Posterior cingulate gyrus (tissue), 11 donors: ENCODE measurements around the gene RAB1B.

ENCODE experiments used
- DNase-seq, 10 donors: peaks; one replicate each; pipeline versions ENCODE4 v3.0.0 to v3.0.0-alpha.2; 2020 to 2021; ENCODE audit warnings: mixed read lengths in 3 of 10
- intact Hi-C: fragments of 100-400 bp; cut with DNase I; formaldehyde crosslinking; loops from one replicate; pipeline ENCODE4 v1.15.1; 2023

RAB1B gene

GRCh38 chr11:66281776-66282467, 13.5 kb downstream of the RAB1B start:
- intact Hi-C loops: loop anchor here (2.0 kb wide), 1 partner anchor 59 kb away; no protein-coding TSS in a partner anchor
- DNase-seq: peak in 1 of 10 donors; percentile 83

GRCh38 chr11:66282468-66283455, 14.3 kb downstream of the RAB1B start:
- DNase-seq: peak; percentile 98 to 100 (median 100)
- intact Hi-C loops: loop anchor here (2.0 kb wide), 1 partner anchor 60 kb away; no protein-coding TSS in a partner anchor

GRCh38 chr11:66283461-66284105, 15.1 kb downstream of the RAB1B start:
- intact Hi-C loops: loop anchor here (2.0 kb wide), 1 partner anchor 61 kb away; no protein-coding TSS in a partner anchor
- DNase-seq: no peak

- no peak for DNase-seq
- intact Hi-C loops: no loop called here
Observed at GRCh38 chr11:66284526-66285078, 16.2 kb downstream of the RAB1B start.

GRCh38 chr11:66285250-66285947, 17.0 kb downstream of the RAB1B start:
- DNase-seq: no peak
- intact Hi-C loops: no loop called here

GRCh38 chr11:66286699-66287098, 18.3 kb downstream of the RAB1B start:
- intact Hi-C loops: no loop called here
- peak in 1 of 10 donors; percentile 79 for DNase-seq

- DNase-seq: no peak
- intact Hi-C loops: no loop called here
Observed at GRCh38 chr11:66287211-66287888, 18.9 kb downstream of the RAB1B start.

GRCh38 chr11:66287889-66288670, 19.6 kb downstream of the RAB1B start:
- intact Hi-C loops: no loop called here
- DNase-seq: no peak

- peak; percentile 98 to 100 (median 99) for DNase-seq
- intact Hi-C loops: no loop called here
Observed at GRCh38 chr11:66288671-66289547, 20.5 kb downstream of the RAB1B start, which contains the start of gene YIF1A. TSS of gene YIF1A (minus strand) at chr11:66289143. CDS start at chr11:66288985, 158 bp downstream.

- intact Hi-C loops: loop anchor here (5.0 kb wide), 1 partner anchor 38 kb away; no protein-coding TSS in a partner anchor
- peak in 6 of 10 donors; percentile 56 to 92 (median 68) for DNase-seq
Observed at GRCh38 chr11:66289548-66290329, 21.3 kb downstream of the RAB1B start.

GRCh38 chr11:66290330-66290621, 21.8 kb downstream of the RAB1B start:
- no peak for DNase-seq
- intact Hi-C loops: loop anchor here (5.0 kb wide), 1 partner anchor 37 kb away; no protein-coding TSS in a partner anchor

GRCh38 chr11:66291303-66291705, 22.9 kb downstream of the RAB1B start:
- no peak for DNase-seq
- intact Hi-C loops: loop anchor here (5.0 kb wide), 1 partner anchor 36 kb away; no protein-coding TSS in a partner anchor

- DNase-seq: peak in 3 of 10 donors; percentile 76 to 94 (median 83)
- intact Hi-C loops: loop anchor here (5.0 kb wide), 1 partner anchor 35 kb away; no protein-coding TSS in a partner anchor
Observed at GRCh38 chr11:66291706-66292542, 23.5 kb downstream of the RAB1B start, which contains the start of gene TMEM151A. TSS of gene TMEM151A (plus strand) at chr11:66291894. CDS start at chr11:66292014, 120 bp downstream.

GRCh38 chr11:66292543-66293332, 24.3 kb downstream of the RAB1B start:
- intact Hi-C loops: loop anchor here (5.0 kb wide), 1 partner anchor 35 kb away; no protein-coding TSS in a partner anchor

More at GRCh38 chr11:66292543-66293332, 24.3 kb downstream of the RAB1B start:
- no peak for DNase-seq
